ENCODE results near the gene PADI3.
A peak's percentile ranks its signal among the peaks of the same experiment; 100 is the strongest.

PADI3 gene

GRCh38 chr1:17220287-17220686, 28.6 kb upstream of the PADI3 start:
- Histone ChIP-seq H3K27ac (no peak overlapping the region), H3K36me3 (ENCODE audit: insufficient read depth, low read length) (no peaks in the 10 kb centered on the region), H3K9me3 (ENCODE audit: low read depth, low read length) (no peaks in the 10 kb centered on the region), H3K4me3 (no peak overlapping the region), H3K9ac (ENCODE audit: insufficient read length) (no peak overlapping the region)
- DNase-seq (ENCODE audit: low read depth, low spot score) = no peak
- TF ChIP-seq EZH2 (IDR thresholded peaks at IDR 0.05) = no peak
- no peak for TF ChIP-seq FOXP2 (optimal IDR thresholded peaks at IDR 0.05; ENCODE audit: control extremely low read depth, extremely low read length, insufficient read depth)
- TF ChIP-seq POLR2AphosphoS5 (IDR thresholded peaks at IDR 0.05; ENCODE audit: borderline replicate concordance, low read depth, low read length) = no peak

GRCh38 chr1:17222557-17222956, 26.3 kb upstream of the PADI3 start:
- DNase-seq (ENCODE audit: low read depth, low spot score) = no peak
- no peak overlapping the region for H3K27ac ChIP-seq
- H3K9me3 ChIP-seq (ENCODE audit: low read depth, low read length) = no peaks in the 10 kb centered on the region
- H3K4me3 ChIP-seq = no peak overlapping the region
- H3K36me3 ChIP-seq (ENCODE audit: insufficient read depth, low read length) = no peaks in the 10 kb centered on the region
- TF ChIP-seq POLR2AphosphoS5 (IDR thresholded peaks at IDR 0.05; ENCODE audit: borderline replicate concordance, low read depth, low read length) (no peak), FOXP2 (optimal IDR thresholded peaks at IDR 0.05; ENCODE audit: control extremely low read depth, extremely low read length, insufficient read depth) (no peak), EZH2 (IDR thresholded peaks at IDR 0.05) (no peak)
- H3K9ac ChIP-seq (ENCODE audit: insufficient read length) = no peak overlapping the region

- Histone ChIP-seq H3K4me3 (no peak overlapping the region), H3K36me3 (ENCODE audit: insufficient read depth, low read length) (no peaks in the 10 kb centered on the region), H3K9me3 (ENCODE audit: low read depth, low read length) (no peaks in the 10 kb centered on the region), H3K9ac (ENCODE audit: insufficient read length) (no peak overlapping the region), H3K27ac (no peak overlapping the region)
- DNase-seq (ENCODE audit: low read depth, low spot score) = no peak
- TF ChIP-seq POLR2AphosphoS5 (IDR thresholded peaks at IDR 0.05; ENCODE audit: borderline replicate concordance, low read depth, low read length) = no peak
- no peak for TF ChIP-seq EZH2 (IDR thresholded peaks at IDR 0.05)
- no peak for TF ChIP-seq FOXP2 (optimal IDR thresholded peaks at IDR 0.05; ENCODE audit: control extremely low read depth, extremely low read length, insufficient read depth)
Measured at GRCh38 chr1:17224434-17224833, 24.5 kb upstream of the PADI3 start.

- no peaks in the 10 kb centered on the region for H3K9me3 ChIP-seq (ENCODE audit: low read depth, low read length)
- no peaks in the 10 kb centered on the region for H3K36me3 ChIP-seq (ENCODE audit: insufficient read depth, low read length)
- TF ChIP-seq FOXP2 (optimal IDR thresholded peaks at IDR 0.05; ENCODE audit: control extremely low read depth, extremely low read length, insufficient read depth) (no peak), POLR2AphosphoS5 (IDR thresholded peaks at IDR 0.05; ENCODE audit: borderline replicate concordance, low read depth, low read length) (no peak), EZH2 (IDR thresholded peaks at IDR 0.05) (no peak)
- no peak overlapping the region for H3K27ac ChIP-seq
- DNase-seq (ENCODE audit: low read depth, low spot score) = no peak
- H3K4me3 ChIP-seq = no peak overlapping the region
- H3K9ac ChIP-seq (ENCODE audit: insufficient read length) = no peak overlapping the region
Measured at GRCh38 chr1:17225140-17225539, 23.8 kb upstream of the PADI3 start.

DNA sequence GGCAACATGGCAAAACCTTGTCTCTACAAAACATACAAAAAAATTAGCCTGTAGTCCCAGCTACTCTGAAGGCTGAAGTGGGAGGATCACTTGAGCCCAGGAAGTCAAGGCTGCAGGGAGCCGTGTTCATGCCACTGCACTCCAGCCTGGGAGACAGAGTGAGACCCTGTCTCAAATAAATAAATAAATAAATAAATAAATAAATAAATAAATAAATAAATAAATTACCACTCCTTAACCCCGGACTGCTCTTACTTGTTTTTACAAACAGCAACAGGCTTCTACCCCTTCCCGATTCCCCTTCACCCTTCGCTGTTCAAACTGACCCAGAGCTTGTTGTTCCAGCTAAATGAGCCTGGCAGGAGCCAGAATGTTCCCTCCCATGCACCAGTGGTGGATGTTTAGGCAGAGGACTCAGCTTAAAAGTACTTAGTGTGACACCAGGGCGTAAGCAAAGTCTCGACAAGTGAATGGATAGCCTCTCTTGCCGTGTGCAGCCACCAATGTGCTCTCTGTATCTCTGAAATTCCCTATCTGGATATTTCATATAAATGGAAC, 21.5 kb upstream of the PADI3 start:
- H3K9ac ChIP-seq (ENCODE audit: insufficient read length) = no peak overlapping the region
- no peaks in the 10 kb centered on the region for H3K36me3 ChIP-seq (ENCODE audit: insufficient read depth, low read length)
- H3K4me3 ChIP-seq = no peak overlapping the region
- H3K9me3 ChIP-seq (ENCODE audit: low read depth, low read length) = no peaks in the 10 kb centered on the region
- TF ChIP-seq FOXP2 (optimal IDR thresholded peaks at IDR 0.05; ENCODE audit: control extremely low read depth, extremely low read length, insufficient read depth) (no peak), EZH2 (IDR thresholded peaks at IDR 0.05) (no peak), POLR2AphosphoS5 (IDR thresholded peaks at IDR 0.05; ENCODE audit: borderline replicate concordance, low read depth, low read length) (no peak)
- no peak overlapping the region; the same call in 1 of the 2 replicates for H3K27ac ChIP-seq
- no peak for DNase-seq (ENCODE audit: low read depth, low spot score)

DNA sequence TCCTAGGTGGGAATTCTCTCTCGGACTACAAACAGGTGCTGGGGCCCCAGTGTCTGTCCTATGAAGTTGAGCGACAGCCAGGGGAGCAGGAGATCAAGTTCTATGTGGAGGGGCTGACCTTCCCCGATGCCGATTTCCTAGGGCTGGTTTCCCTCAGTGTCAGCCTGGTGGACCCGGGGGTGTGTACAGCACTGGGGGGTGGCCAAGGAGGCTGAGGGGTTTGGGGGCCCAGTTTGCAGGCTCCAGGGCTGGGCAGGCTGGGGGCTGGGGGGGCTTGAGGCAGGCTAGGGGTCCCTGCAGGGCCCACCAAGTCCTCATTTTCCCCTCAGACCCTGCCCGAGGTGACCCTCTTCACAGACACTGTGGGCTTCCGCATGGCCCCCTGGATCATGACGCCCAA, 20.3 kb upstream of the PADI3 start:
- Histone ChIP-seq H3K9me3 (ENCODE audit: low read depth, low read length) (no peaks in the 10 kb centered on the region), H3K27ac (no peak overlapping the region), H3K9ac (ENCODE audit: insufficient read length) (no peak overlapping the region), H3K4me3 (no peak overlapping the region), H3K36me3 (ENCODE audit: insufficient read depth, low read length) (no peaks in the 10 kb centered on the region)
- no peak for TF ChIP-seq FOXP2 (optimal IDR thresholded peaks at IDR 0.05; ENCODE audit: control extremely low read depth, extremely low read length, insufficient read depth)
- no peak for DNase-seq (ENCODE audit: low read depth, low spot score)

DNA sequence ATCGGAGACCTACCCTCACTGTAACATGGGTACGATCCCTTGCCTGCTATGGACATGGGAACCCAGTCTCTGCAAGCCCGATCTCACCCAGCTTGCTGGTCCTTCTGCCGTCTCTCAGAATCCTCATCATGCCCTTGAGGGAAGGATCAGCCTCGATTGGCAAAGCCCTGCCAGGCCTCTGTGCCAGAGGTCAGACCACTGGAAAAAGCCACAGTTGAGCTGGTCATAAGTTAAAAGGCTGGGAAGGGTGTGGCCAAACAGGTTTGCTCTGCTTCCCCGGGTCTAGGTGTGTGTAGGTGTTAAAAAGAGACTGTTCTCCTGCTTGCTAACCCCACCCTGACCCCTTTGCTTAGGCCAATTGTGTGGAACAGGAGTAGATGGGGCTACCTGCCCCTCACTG, 19.5 kb upstream of the PADI3 start:
- Histone ChIP-seq H3K27ac (no peak overlapping the region), H3K4me3 (no peak overlapping the region), H3K9ac (ENCODE audit: insufficient read length) (no peak overlapping the region), H3K36me3 (ENCODE audit: insufficient read depth, low read length) (no peaks in the 10 kb centered on the region), H3K9me3 (ENCODE audit: low read depth, low read length) (no peaks in the 10 kb centered on the region)
- no peak for DNase-seq (ENCODE audit: low read depth, low spot score)
- TF ChIP-seq EZH2 (IDR thresholded peaks at IDR 0.05) (no peak), POLR2AphosphoS5 (IDR thresholded peaks at IDR 0.05; ENCODE audit: borderline replicate concordance, low read depth, low read length) (no peak), FOXP2 (optimal IDR thresholded peaks at IDR 0.05; ENCODE audit: control extremely low read depth, extremely low read length, insufficient read depth) (no peak)

DNA sequence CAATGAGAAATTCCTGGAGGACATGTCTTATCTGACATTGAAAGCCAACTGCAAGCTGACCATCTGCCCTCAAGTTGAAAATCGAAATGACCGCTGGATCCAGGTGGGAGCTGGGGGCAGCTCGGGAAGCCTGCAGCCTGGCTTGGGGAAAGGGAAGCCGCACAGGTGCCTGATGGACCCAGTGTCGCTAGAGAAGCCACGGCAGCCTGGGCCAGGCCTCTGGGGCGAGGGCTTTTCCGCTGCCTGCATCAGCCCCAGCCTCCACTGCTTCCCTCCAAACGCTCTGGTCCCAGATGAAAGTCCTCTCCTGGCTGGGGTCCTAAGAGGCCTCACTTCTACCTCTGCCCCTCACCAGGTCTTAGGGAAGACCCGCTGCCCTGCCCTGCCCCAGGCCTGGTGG, 18.8 kb upstream of the PADI3 start:
- no peak for TF ChIP-seq FOXP2 (optimal IDR thresholded peaks at IDR 0.05; ENCODE audit: control extremely low read depth, extremely low read length, insufficient read depth)
- no peak for TF ChIP-seq POLR2AphosphoS5 (IDR thresholded peaks at IDR 0.05; ENCODE audit: borderline replicate concordance, low read depth, low read length)
- no peak for TF ChIP-seq EZH2 (IDR thresholded peaks at IDR 0.05)
- Histone ChIP-seq H3K36me3 (ENCODE audit: insufficient read depth, low read length) (no peaks in the 10 kb centered on the region), H3K27ac (no peak overlapping the region), H3K9ac (ENCODE audit: insufficient read length) (no peak overlapping the region), H3K4me3 (no peak overlapping the region), H3K9me3 (ENCODE audit: low read depth, low read length) (no peaks in the 10 kb centered on the region)
- DNase-seq (ENCODE audit: low read depth, low spot score) = no peak

DNA sequence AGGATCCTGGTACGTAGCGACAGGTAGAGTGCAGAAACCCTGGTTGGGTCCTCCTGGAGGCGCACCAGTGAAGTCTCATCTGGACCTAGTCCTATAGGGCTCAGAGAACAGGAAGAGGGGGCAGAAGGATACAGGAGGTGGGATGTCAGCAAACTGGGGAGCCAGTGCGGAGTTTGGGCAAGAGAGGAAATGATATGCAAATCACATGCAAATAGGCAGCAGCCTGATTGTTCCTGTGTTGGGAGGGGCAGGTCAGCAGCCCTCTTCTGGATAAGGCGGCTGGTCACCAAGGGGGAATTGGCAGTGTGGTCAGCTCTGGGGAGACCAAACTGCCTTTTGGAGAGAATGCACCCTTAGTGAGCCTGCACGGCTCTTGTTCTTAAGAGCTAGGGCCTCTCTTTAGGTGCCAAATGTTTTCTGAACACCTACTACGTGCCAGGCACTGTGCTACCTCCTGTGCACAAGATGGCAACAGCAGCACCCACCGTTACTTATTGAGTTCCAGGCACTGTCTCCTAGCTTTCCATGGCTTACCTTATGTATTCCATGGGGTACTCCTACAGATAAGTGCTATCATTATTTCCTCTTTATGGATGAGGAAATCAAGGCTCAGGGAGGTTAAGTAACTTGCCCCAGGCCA, 18.1 kb upstream of the PADI3 start:
- no peak for TF ChIP-seq EZH2 (IDR thresholded peaks at IDR 0.05)
- TF ChIP-seq FOXP2 (optimal IDR thresholded peaks at IDR 0.05; ENCODE audit: control extremely low read depth, extremely low read length, insufficient read depth) = no peak
- no peak for TF ChIP-seq POLR2AphosphoS5 (IDR thresholded peaks at IDR 0.05; ENCODE audit: borderline replicate concordance, low read depth, low read length)
- H3K9ac ChIP-seq (ENCODE audit: insufficient read length) = no peak overlapping the region
- DNase-seq (ENCODE audit: low read depth, low spot score) = no peak
- H3K4me3 ChIP-seq = no peak overlapping the region
- no peaks in the 10 kb centered on the region for H3K36me3 ChIP-seq (ENCODE audit: insufficient read depth, low read length)
- no peaks in the 10 kb centered on the region for H3K9me3 ChIP-seq (ENCODE audit: low read depth, low read length)
- peak overlapping the region; percentile 70; the same call in 1 of the 2 replicates for H3K27ac ChIP-seq
